Placental epithelial cell (primary cell): ENCODE data around the gene GNA14. TPM values are rescaled to one million over a fixed set of nuclear protein-coding genes. Genes with fewer than 3 reads are reported as not detected.

Experiments
- small RNA-seq: library from RNA; depleted of rRNA; stranded (forward); fragments of <200 nt; gene quantifications from one replicate; pipeline ENCODE3, GENCODE V24; 2012
- total RNA-seq: library from RNA; depleted of rRNA; stranded (reverse); fragments of >200 nt; gene quantifications from 2 replicates; pipeline ENCODE4 v1.2.3, GENCODE V29; 2012

Gene GNA14
- 1.8 and 2.0 TPM in 2 replicates for total RNA-seq

GRCh38 chr9:77648234-77649108 lies at the start of gene GNA14:
TSS of gene GNA14 (minus strand) at chr9:77648322. CDS start at chr9:77647793, 529 bp downstream.

Small RNA genes within 50 kb of the gene (small RNA-seq; reads per million reads assigned to genes)
- gene RNU6-1303P = not detected
